Nephron progenitor cell (in vitro differentiated cells): Measurements from ENCODE around the gene HEG1.

Source experiments
- DNase-seq: peaks from one replicate; pipeline ENCODE4 v3.0.0; 2021
- H3K27ac Mint-ChIP-seq: 2 replicates; pipeline ENCODE4 v1.8.0; 2021; ENCODE audit warnings: mild to moderate bottlenecking, moderate library complexity, mixed read lengths
- H3K27me3 Mint-ChIP-seq: 2 replicates; pipeline ENCODE4 v1.8.0; 2021; ENCODE audit warnings: mild to moderate bottlenecking, low read depth, mixed read lengths; ENCODE audit not compliant: poor library complexity
- H3K36me3 Mint-ChIP-seq: 2 replicates; pipeline ENCODE4 v1.8.0; 2021; ENCODE audit warnings: low read depth, mixed read lengths
- H3K4me1 Mint-ChIP-seq: 2 replicates; pipeline ENCODE4 v1.8.0; 2021; ENCODE audit warnings: mixed read lengths
- H3K4me3 Mint-ChIP-seq: 2 replicates; pipeline ENCODE4 v1.8.0; 2021; ENCODE audit warnings: mild to moderate bottlenecking, moderate library complexity, mixed read lengths
- H3K9me3 Mint-ChIP-seq: 2 replicates; pipeline ENCODE4 v1.8.0; 2021; ENCODE audit warnings: mild to moderate bottlenecking, moderate library complexity, mixed read lengths
- CTCF ChIP-seq: fragments of 200-600 bp; sonication (generic); IDR thresholded peaks from 2 replicates; pipeline ENCODE4 v1.5.0; 2021; ENCODE audit warnings: antibody characterized with exemption

Gene HEG1

GRCh38 chr3:125042725-125043406 lies 12.9 kb downstream of the HEG1 start:
- Mint-ChIP-seq H3K4me1 (peaks cover 38% of the 10 kb centered on the region), H3K9me3 (no peaks in the 10 kb centered on the region), H3K4me3 (peak overlapping the region; percentile 11), H3K36me3 (no peaks in the 10 kb centered on the region), H3K27ac (peak overlapping the region; percentile 93), H3K27me3 (peaks cover 2% of the 10 kb centered on the region)
- no peak for TF ChIP-seq CTCF
- DNase-seq = no peak

DNA sequence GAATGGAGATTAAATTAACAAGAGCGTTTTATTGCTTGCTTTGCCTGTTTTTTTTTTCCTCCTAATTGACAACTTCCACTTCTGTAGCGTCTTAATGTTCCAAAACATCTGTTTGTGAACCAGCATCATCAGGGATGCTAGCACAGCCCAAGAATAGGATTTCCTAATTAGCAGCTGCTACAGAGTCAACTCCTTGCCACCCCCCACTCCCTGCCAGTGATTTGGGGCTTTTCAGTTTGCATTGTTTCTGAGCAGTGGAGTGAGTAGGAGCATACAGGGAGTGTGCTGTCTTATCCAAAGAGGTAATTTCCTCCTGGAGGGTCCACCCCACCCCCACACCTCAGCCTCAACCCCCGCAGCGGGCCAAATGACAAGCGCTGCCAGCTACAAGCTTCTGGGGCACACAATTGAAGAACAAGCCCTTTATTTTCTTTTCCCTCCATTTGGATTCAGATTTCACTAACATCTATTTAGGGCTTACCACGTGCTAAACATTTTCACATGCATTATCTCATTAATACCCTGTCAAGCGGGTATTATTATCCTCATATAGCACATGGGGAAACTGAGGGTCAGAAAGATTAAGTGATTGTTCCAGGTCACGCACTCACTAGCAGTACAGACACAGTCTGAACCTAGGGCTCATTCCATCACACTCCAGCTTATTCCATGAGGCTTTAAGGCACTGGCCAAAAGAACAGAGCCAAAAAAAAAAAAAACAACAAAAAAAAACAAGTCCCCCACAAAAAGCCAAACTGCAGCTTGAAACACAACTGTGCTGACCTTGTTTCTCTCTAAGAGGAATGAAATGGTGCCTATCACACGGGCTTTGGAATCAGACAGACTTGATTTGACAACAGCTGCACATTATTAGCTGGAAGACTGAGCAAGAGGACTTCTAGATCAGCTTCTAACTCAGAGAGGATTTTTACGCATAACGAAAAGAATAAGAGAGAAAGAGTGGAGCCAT lies 16.4 kb downstream of the HEG1 start:
- Mint-ChIP-seq H3K27me3 (no peaks in the 10 kb centered on the region), H3K9me3 (peaks cover 23% of the 10 kb centered on the region), H3K4me3 (peak overlapping the region; percentile 38), H3K36me3 (peaks cover 23% of the 10 kb centered on the region), H3K27ac (peak overlapping the region; percentile 21), H3K4me1 (peaks cover 42% of the 10 kb centered on the region)
- TF ChIP-seq CTCF = no peak
- DNase-seq = peak; percentile 46

DNA sequence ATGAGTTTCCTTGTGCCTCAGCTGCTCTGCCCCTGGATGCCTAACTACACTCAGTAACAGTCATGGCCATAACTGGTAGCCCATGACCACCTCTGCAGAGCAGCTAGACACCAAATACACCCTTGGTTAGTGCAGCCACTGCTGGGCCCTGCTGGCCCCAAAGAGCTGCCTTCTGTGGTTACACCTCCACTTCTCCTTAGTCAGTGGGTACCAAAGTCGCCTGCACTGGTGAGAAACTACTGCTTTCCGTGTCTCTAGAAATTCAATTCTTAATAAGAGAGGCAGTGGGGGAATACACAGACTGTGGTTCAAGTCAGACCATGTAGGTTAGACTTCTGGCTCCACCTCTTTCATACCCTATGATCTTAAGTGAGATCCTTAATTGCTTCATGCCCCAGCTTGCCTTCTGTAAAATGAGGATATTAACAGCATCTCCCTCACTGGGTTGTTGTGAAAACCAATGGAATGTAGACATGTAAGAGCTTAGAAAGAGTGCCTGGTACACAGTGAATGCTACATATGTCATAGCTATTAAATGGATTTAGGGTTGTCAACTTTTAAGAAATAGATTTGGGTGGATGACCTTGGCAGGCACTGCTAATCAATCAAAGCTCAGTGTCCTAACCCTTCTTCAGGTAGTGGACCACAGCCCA lies 18.2 kb downstream of the HEG1 start:
- TF ChIP-seq CTCF = no peak
- Mint-ChIP-seq H3K36me3 (peaks cover 23% of the 10 kb centered on the region), H3K27ac (no peak overlapping the region), H3K27me3 (no peaks in the 10 kb centered on the region), H3K9me3 (peaks cover 29% of the 10 kb centered on the region), H3K4me1 (peaks cover 49% of the 10 kb centered on the region), H3K4me3 (no peak overlapping the region)
- no peak for DNase-seq

- peaks cover 29% of the 10 kb centered on the region for H3K36me3 Mint-ChIP-seq
- H3K27me3 Mint-ChIP-seq = no peaks in the 10 kb centered on the region
- DNase-seq = no peak
- H3K4me3 Mint-ChIP-seq = no peak overlapping the region
- H3K27ac Mint-ChIP-seq = no peak overlapping the region
- H3K4me1 Mint-ChIP-seq = peaks cover 40% of the 10 kb centered on the region
- no peak for TF ChIP-seq CTCF
- H3K9me3 Mint-ChIP-seq = peaks cover 29% of the 10 kb centered on the region
Observed at GRCh38 chr3:125035217-125035616, 20.6 kb downstream of the HEG1 start.

DNA sequence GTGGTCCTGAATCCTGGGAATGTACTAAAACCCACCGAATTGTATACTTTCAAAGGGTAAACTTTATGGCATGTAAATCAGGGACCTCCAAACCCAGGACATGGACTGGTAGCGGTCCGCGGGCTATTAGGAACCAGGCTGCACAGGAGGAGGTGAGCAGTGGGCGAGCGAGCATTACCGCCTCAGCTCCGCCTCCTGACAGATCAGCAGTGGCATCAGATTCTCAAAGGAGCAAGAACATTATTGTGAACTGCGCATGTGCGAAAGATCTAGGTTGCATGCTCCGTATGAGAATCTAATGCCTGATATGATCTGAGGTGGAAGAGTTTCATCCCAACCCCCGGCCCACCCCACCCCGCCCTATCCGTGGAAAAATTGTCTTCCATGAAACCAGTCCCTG lies 22.2 kb downstream of the HEG1 start:
- H3K27ac Mint-ChIP-seq = no peak overlapping the region
- no peaks in the 10 kb centered on the region for H3K27me3 Mint-ChIP-seq
- peaks cover 29% of the 10 kb centered on the region for H3K36me3 Mint-ChIP-seq
- TF ChIP-seq CTCF = no peak
- H3K9me3 Mint-ChIP-seq = peaks cover 29% of the 10 kb centered on the region
- H3K4me1 Mint-ChIP-seq = peaks cover 24% of the 10 kb centered on the region
- DNase-seq = no peak
- H3K4me3 Mint-ChIP-seq = no peak overlapping the region
